ENCODE measurements around the gene PIGW. TPM values are rescaled to one million over a fixed set of nuclear protein-coding genes. Genes with fewer than 3 reads are reported as not detected.

The PIGW gene
- total and polyA plus RNA-seq, 9 of the 15 experiments (the other 6 are each of a cell fraction or from before 2014, with no cell fraction given) = 9.5 to 33.9 (median 21.2) TPM

DNA sequence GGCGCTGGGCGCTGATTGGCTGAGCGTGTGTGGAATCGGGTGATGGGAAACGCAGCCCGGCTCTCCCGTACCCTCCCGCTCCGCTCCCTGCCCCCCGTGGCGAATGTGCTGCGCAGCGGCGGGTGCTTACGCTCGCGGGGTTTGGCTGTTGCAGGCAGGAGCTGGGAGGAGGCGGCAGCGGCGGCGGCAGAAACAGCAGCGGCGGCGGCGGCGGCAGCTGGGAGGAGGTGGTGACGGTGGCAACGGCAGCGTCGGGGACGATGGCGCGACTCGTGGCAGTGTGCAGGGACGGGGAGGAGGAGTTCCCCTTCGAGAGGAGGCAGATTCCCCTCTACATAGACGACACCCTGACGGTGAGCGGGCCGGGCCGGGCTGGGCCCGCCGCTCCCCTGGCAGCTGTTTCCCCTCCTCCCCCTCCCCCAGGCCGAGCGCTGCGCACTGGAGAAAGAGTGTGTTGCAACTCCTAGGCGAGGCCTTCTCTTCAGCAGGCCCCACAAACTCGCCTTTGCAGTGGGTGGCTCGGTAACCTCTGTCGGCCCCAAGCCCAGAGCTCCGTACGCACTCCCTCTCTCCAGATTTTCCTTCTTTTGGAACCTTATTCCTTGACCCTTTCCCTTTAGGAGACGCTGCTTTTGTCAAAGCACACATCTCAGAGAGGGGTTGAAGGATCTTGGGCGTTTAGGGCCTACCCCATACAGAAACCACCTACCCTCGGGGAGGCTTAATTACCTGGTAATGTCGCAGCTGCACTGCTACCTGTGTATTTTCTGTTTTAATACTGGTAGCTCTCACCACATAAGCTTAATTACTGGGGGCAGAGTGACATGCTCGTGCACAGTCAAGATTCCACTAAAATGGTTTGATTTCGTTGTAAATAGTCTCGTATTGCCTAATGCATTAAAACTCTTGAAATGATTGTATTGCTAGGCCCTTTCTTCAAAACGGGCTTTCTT, 11.0 kb downstream of the PIGW start (continued):
- TF ChIP-seq, protein P1, sequence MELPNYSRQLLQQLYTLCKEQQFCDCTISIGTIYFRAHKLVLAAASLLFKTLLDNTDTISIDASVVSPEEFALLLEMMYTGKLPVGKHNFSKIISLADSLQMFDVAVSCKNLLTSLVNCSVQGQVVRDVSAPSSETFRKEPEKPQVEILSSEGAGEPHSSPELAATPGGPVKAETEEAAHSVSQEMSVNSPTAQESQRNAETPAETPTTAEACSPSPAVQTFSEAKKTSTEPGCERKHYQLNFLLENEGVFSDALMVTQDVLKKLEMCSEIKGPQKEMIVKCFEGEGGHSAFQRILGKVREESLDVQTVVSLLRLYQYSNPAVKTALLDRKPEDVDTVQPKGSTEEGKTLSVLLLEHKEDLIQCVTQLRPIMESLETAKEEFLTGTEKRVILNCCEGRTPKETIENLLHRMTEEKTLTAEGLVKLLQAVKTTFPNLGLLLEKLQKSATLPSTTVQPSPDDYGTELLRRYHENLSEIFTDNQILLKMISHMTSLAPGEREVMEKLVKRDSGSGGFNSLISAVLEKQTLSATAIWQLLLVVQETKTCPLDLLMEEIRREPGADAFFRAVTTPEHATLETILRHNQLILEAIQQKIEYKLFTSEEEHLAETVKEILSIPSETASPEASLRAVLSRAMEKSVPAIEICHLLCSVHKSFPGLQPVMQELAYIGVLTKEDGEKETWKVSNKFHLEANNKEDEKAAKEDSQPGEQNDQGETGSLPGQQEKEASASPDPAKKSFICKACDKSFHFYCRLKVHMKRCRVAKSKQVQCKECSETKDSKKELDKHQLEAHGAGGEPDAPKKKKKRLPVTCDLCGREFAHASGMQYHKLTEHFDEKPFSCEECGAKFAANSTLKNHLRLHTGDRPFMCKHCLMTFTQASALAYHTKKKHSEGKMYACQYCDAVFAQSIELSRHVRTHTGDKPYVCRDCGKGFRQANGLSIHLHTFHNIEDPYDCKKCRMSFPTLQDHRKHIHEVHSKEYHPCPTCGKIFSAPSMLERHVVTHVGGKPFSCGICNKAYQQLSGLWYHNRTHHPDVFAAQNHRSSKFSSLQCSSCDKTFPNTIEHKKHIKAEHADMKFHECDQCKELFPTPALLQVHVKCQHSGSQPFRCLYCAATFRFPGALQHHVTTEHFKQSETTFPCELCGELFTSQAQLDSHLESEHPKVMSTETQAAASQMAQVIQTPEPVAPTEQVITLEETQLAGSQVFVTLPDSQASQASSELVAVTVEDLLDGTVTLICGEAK (IDR thresholded peaks at IDR 0.05) = no peak; the same call in 1 of the 2 replicates
- TF ChIP-seq, protein P1 (CRISPR knock-in tag; IDR thresholded peaks at IDR 0.05) = no peak
- TF ChIP-seq SMARCA4 (IDR thresholded peaks at IDR 0.05) (peak; percentile 60), CAMTA2 (CRISPR knock-in tag; conservative IDR thresholded peaks at IDR 0.05) (0 out of 2 replicates have a peak, but pooled peaks have one; percentile 68), SREBF2 (CRISPR knock-in tag; IDR thresholded peaks at IDR 0.05) (0 out of 2 replicates have a peak, but pooled peaks have one; percentile 24), PRPF4 (IDR thresholded peaks at IDR 0.05; ENCODE audit: insufficient read depth, low read depth, low read length, poor library complexity, severe bottlenecking) (peak; percentile 81), XRCC5 (IDR thresholded peaks at IDR 0.05; ENCODE audit: low read depth, low read length) (peak; percentile 78), FOS (IDR thresholded peaks at IDR 0.05; ENCODE audit: extremely low read depth, insufficient read length) (peak; percentile 59), FOXK2 (conservative IDR thresholded peaks at IDR 0.05 in 1 of 2, IDR thresholded peaks at IDR 0.05 in 1 of 2; ENCODE audit: low read depth in 2 of 2) (peak; percentile 40 to 50; a peak in 3 of 4 replicates), STAT5A (IDR thresholded peaks at IDR 0.05; ENCODE audit: borderline replicate concordance, low read length) (peak; percentile 11; the same call in 1 of the 2 replicates), NFYB (IDR thresholded peaks at IDR 0.05; ENCODE audit: extremely low read depth, insufficient read length) (peak; percentile 81), BCOR (IDR thresholded peaks at IDR 0.05) (0 out of 2 replicates have a peak, but pooled peaks have one; percentile 8), RB1 (IDR thresholded peaks at IDR 0.05; ENCODE audit: low read depth) (peak; percentile 89), MAZ (CRISPR knock-in tag; conservative IDR thresholded peaks at IDR 0.05 in 1 of 2, IDR thresholded peaks at IDR 0.05 in 1 of 2) (peak; percentile 98 to 99)
- TF ChIP-seq, protein P2, sequence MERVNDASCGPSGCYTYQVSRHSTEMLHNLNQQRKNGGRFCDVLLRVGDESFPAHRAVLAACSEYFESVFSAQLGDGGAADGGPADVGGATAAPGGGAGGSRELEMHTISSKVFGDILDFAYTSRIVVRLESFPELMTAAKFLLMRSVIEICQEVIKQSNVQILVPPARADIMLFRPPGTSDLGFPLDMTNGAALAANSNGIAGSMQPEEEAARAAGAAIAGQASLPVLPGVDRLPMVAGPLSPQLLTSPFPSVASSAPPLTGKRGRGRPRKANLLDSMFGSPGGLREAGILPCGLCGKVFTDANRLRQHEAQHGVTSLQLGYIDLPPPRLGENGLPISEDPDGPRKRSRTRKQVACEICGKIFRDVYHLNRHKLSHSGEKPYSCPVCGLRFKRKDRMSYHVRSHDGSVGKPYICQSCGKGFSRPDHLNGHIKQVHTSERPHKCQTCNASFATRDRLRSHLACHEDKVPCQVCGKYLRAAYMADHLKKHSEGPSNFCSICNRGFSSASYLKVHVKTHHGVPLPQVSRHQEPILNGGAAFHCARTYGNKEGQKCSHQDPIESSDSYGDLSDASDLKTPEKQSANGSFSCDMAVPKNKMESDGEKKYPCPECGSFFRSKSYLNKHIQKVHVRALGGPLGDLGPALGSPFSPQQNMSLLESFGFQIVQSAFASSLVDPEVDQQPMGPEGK (CRISPR knock-in tag; IDR thresholded peaks at IDR 0.05; ENCODE audit: borderline replicate concordance) = no peak
